ENCODE measurements around the gene BTBD2.
A peak's percentile ranks its signal among the peaks of the same experiment; 100 is the strongest.

- TF ChIP-seq POLR2A (IDR thresholded peaks at IDR 0.05) (peak; percentile 34 to 67), CTCF (IDR thresholded peaks at IDR 0.05 in 4 of 5, conservative IDR thresholded peaks at IDR 0.05 in 1 of 5) (no peak)
Measured at GRCh38 chr19:2041683-2042484, 26.4 kb upstream of the BTBD2 start.
